Thyroid gland (tissue), 4 donors: ENCODE results near the gene IGSF6. TPM values are rescaled to one million over a fixed set of nuclear protein-coding genes. Genes with fewer than 3 reads are reported as not detected.

Experiments
- DNase-seq, 2 donors: peaks; one replicate each; pipeline ENCODE4 v3.0.0-alpha.2; 2019
- H3K27ac ChIP-seq, 3 donors: fragments of 200-600 bp; sonication (generic); 1 replicate in 2 of 3; 2 replicates in 1 of 3; pipeline ENCODE4 v1.5.1; 2016 to 2019; ENCODE audit warnings: mild to moderate bottlenecking in 1 of 3, moderate library complexity in 1 of 3
- H3K27me3 ChIP-seq: fragments of 200-600 bp; sonication (generic); one replicate; pipeline ENCODE4 v1.5.1; 2019
- H3K36me3 ChIP-seq, 2 donors: fragments of 200-600 bp; sonication (generic); one replicate each; pipeline ENCODE4 v1.5.1; 2016 to 2019
- H3K4me1 ChIP-seq, 2 donors: fragments of 200-600 bp; sonication (generic); one replicate each; pipeline ENCODE4 v1.5.1; 2017 to 2019
- H3K4me3 ChIP-seq, 3 donors: fragments of 200-600 bp; sonication (generic); replicated peaks in 1 of 3; 1 replicate in 2 of 3; 2 replicates in 1 of 3; pipeline ENCODE4 v1.5.1; 2016; ENCODE audit warnings: mild to moderate bottlenecking in 1 of 3
- H3K9me3 ChIP-seq: fragments of 200-600 bp; sonication (generic); one replicate; pipeline ENCODE4 v1.5.1; 2017
- POLR2A ChIP-seq, 2 donors: fragments of 450-650 bp; IDR thresholded peaks; one replicate each; pipeline ENCODE4 v1.6.1; 2017; ENCODE audit warnings: antibody characterized with exemption in 2 of 2, mild to moderate bottlenecking in 2 of 2, moderate library complexity in 1 of 2
- WGBS, 2 donors: methylation state at CpG; one replicate each; pipeline ENCODE4 v1.1.5; 2017; 5-methylcytosine and 5-hydroxymethylcytosine counted together
- intact Hi-C: fragments of 100-400 bp; cut with DNase I; formaldehyde crosslinking; loops from one replicate; pipeline ENCODE4 v1.15.1; 2023
- total RNA-seq, 4 donors: library from RNA; depleted of rRNA; stranded (reverse); fragments of >200 nt; gene quantifications; one replicate each; pipeline ENCODE4 v1.2.3, GENCODE V29; 2016
- TF ChIP-seq, protein P1 (sequence below), 6 experiments: fragments of 200-600 bp in 3 of 6; fragments of 450-650 bp in 3 of 6; sonication (generic) in 3 of 6; IDR thresholded peaks; one replicate each; pipeline ENCODE4 v1.5.1; 2016 to 2019; ENCODE audit warnings: antibody characterized with exemption in 6 of 6, mild to moderate bottlenecking in 2 of 6, inconsistent platforms in 1 of 6, moderate library complexity in 1 of 6

Gene IGSF6
- total RNA-seq, 4 donors from 2014 or later, result 0.56 to 1.4 (median 1.1) TPM

DNA sequence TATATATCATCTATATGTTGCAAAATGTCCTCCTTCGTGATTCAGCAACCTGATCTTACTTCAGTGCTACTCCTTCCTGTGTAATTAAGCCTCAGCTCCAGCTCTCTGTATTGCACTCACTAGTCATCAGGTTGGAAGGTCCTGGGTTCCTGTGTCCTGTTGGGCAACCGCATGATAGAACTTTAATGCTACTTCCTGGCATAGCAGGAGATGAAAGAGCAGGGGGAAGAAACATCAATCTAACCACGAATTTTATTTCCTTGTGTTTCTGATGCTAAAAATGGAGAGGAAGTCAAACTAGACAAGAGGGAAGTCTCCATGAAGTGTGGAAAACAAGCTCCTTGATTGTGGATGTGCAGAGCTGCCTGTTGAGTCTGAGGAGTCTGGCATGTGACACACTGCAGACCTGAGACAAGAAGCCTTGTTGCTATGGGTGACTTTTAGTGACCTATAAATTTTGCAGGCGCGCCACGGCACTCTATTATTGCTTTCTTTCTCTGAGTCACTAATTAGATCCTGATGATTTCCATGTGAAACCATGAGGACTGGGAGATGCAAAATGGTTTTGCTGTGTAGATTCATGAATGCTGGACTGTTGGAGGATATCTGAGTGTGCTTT, 25.6 kb downstream of the IGSF6 start:
- Histone ChIP-seq H3K9me3 (no peaks in the 10 kb centered on the region), H3K4me3 (no peak overlapping the region), H3K27me3 (no peaks in the 10 kb centered on the region), H3K27ac (no peak overlapping the region), H3K36me3 (peaks cover 6 to 12% of the 10 kb centered on the region in 2 donors), H3K4me1 (peaks cover 10 to 11% of the 10 kb centered on the region in 2 donors)
- DNase-seq, result no peak
- WGBS, 2 donors, result 62 to 73% methylated on average over 6 of the region's 6 CpGs
- TF ChIP-seq, protein P1, sequence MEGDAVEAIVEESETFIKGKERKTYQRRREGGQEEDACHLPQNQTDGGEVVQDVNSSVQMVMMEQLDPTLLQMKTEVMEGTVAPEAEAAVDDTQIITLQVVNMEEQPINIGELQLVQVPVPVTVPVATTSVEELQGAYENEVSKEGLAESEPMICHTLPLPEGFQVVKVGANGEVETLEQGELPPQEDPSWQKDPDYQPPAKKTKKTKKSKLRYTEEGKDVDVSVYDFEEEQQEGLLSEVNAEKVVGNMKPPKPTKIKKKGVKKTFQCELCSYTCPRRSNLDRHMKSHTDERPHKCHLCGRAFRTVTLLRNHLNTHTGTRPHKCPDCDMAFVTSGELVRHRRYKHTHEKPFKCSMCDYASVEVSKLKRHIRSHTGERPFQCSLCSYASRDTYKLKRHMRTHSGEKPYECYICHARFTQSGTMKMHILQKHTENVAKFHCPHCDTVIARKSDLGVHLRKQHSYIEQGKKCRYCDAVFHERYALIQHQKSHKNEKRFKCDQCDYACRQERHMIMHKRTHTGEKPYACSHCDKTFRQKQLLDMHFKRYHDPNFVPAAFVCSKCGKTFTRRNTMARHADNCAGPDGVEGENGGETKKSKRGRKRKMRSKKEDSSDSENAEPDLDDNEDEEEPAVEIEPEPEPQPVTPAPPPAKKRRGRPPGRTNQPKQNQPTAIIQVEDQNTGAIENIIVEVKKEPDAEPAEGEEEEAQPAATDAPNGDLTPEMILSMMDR (IDR thresholded peaks at IDR 0.05), result no peak
- no peak for TF ChIP-seq POLR2A (IDR thresholded peaks at IDR 0.05)
- intact Hi-C loops, result no loop called here

DNA sequence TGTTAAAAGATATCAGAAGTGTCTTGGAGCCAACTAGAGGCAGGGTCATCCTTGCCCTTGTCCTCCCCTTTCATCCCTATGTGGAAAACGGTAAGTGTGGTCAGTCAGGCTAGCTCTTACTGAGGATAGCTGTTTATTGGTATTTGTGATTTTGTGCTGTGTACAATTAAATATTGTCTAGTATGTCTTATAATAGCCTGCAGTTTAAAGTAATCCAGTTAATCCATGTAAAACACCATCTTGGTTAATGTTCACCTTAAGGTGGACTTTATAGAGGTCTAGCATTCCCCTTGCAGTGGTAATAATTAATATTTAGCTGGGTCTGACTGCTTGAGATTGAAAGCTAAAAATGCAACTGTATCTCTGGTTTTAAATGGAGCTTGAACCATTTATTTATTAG, 27.4 kb downstream of the IGSF6 start:
- Histone ChIP-seq H3K4me1 (peaks cover 4 to 6% of the 10 kb centered on the region in 2 donors), H3K36me3 (peaks cover 6 to 12% of the 10 kb centered on the region in 2 donors), H3K9me3 (no peaks in the 10 kb centered on the region), H3K4me3 (no peak overlapping the region), H3K27me3 (no peaks in the 10 kb centered on the region), H3K27ac (no peak overlapping the region)
- no peak for DNase-seq
- intact Hi-C loops, result no loop called here
- TF ChIP-seq, protein P1 (IDR thresholded peaks at IDR 0.05), result no peak
- TF ChIP-seq POLR2A (IDR thresholded peaks at IDR 0.05), result no peak
- 78 to 88% methylated on average over 1 of the region's 1 CpG for WGBS, 2 donors

DNA sequence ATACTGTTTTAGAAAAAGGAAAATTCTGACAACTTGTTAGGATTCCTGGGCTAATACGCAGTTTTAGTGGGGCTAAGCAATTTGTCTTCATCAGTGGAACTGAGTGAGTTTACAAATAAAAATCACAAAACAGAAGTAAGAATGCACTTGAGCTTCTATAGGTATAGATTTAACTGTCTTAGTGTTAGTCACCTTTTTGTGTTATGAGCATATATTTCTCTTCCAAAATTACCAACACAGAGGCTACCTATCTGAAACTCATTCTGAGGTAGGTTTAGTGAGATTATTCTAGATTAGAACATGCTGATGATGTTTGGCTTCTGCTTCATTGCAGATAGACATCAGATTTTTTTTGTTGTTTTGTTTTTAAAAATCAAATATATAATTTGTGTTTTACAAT, 29.9 kb downstream of the IGSF6 start:
- Histone ChIP-seq H3K27me3 (no peaks in the 10 kb centered on the region), H3K27ac (no peak overlapping the region), H3K36me3 (peaks cover 0 to 12% of the 10 kb centered on the region in 2 donors), H3K4me1 (peaks cover 4 to 6% of the 10 kb centered on the region in 2 donors), H3K9me3 (no peaks in the 10 kb centered on the region), H3K4me3 (no peak overlapping the region)
- TF ChIP-seq, protein P1 (IDR thresholded peaks at IDR 0.05), result no peak
- TF ChIP-seq POLR2A (IDR thresholded peaks at IDR 0.05), result no peak
- DNase-seq, result no peak
- intact Hi-C loops, result no loop called here
- WGBS, 2 donors, result 98 to 100% methylated on average over 1 of the region's 1 CpG

DNA sequence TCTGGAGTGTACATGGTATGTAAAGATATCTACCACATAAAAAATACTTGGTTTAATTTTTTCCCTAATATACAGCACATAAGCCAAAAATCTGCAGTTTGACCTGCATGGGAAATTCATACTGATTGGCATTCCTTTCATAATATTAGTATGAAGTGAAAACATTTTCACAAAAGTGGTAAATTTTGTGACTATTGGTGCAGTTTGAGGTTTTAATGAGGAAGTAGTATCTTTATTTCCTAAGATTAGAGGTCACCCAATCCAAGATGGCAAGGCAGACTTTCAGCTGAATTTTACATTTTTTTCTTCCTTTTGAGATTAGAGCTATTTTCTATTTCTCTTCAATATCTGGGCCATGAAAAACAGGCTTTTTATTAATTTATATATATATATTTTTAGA, 31.8 kb downstream of the IGSF6 start:
- peaks cover 0 to 6% of the 10 kb centered on the region in 2 donors for H3K4me1 ChIP-seq
- no peak overlapping the region for H3K27ac ChIP-seq
- H3K27me3 ChIP-seq, result no peaks in the 10 kb centered on the region
- TF ChIP-seq POLR2A (IDR thresholded peaks at IDR 0.05), result no peak
- TF ChIP-seq, protein P1 (IDR thresholded peaks at IDR 0.05), result no peak
- peaks cover 0 to 11% of the 10 kb centered on the region in 2 donors for H3K36me3 ChIP-seq
- intact Hi-C loops, result no loop called here
- H3K9me3 ChIP-seq, result no peaks in the 10 kb centered on the region
- DNase-seq, result no peak
- H3K4me3 ChIP-seq, result no peak overlapping the region

DNA sequence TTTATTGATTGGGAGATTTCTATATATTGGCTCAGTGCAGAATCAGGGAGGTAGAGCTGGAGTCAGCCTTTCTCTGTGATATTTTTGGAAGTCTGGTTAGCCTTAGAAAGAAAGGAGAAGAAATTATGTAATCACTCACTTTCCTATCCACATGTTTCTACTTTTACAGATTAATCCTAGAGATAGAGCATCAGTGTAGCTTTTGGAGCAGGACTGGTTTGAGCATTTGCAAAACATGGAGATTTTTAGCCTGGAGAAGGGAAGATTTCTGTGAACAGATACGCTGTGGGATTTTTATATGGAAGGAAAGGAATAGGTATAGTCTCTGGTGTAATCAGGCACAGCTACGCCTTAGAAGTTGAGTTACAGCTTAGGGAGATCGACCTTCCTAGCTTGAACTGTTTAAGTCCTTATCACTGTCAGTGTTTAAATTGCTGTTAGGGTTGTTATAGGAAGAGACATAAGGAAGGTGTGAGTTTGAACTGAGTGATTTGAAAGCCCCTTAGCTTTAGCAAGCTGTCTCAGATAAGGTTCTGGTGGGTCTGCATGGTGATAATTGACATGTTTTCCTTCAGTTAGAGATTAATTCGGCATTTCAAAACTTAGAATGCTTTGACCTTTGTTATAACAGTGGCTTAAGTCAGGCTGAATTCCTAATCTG, 32.5 kb downstream of the IGSF6 start:
- no peaks in the 10 kb centered on the region for H3K9me3 ChIP-seq
- WGBS, 2 donors, result 94 to 95% methylated on average over 4 of the region's 4 CpGs
- H3K4me3 ChIP-seq, result no peak overlapping the region
- H3K27me3 ChIP-seq, result no peaks in the 10 kb centered on the region
- H3K4me1 ChIP-seq, result peaks cover 0 to 6% of the 10 kb centered on the region in 2 donors
- intact Hi-C loops, result no loop called here
- H3K27ac ChIP-seq, result no peak overlapping the region
- DNase-seq, result no peak
- TF ChIP-seq, protein P1 (IDR thresholded peaks at IDR 0.05), result no peak
- no peak for TF ChIP-seq POLR2A (IDR thresholded peaks at IDR 0.05)
- peaks cover 0 to 4% of the 10 kb centered on the region in 2 donors for H3K36me3 ChIP-seq
